Sigmoid colon (tissue), 4 donors: Measurements from ENCODE around the gene CPNE9.

ENCODE experiments used
- CTCF ChIP-seq, 4 experiments: fragments of 450-650 bp in 3 of 4; fragments of 200-600 bp in 1 of 4; IDR thresholded peaks; one replicate each; pipeline ENCODE4 v1.5.1; 2016 to 2019; ENCODE audit warnings: antibody characterized with exemption in 4 of 4, mild to moderate bottlenecking in 3 of 4, moderate library complexity in 2 of 4
- EP300 ChIP-seq, 4 donors: sonication (generic); formaldehyde crosslinking; IDR thresholded peaks; one replicate each; pipeline ENCODE4 v1.6.1; 2017; ENCODE audit warnings: antibody characterized with exemption in 4 of 4
- POLR2A ChIP-seq, 2 donors: fragments of 450-650 bp; IDR thresholded peaks; one replicate each; pipeline ENCODE4 v1.6.1; 2016; ENCODE audit warnings: antibody characterized with exemption in 2 of 2, mild to moderate bottlenecking in 2 of 2, moderate library complexity in 2 of 2

GRCh38 chr3:9698293-9698692, 5.3 kb upstream of the CPNE9 start:
- no peak for TF ChIP-seq EP300 (IDR thresholded peaks at IDR 0.05)
- TF ChIP-seq CTCF (IDR thresholded peaks at IDR 0.05), result no peak
- no peak for TF ChIP-seq POLR2A (IDR thresholded peaks at IDR 0.05)
